GM12878 (cell line): ENCODE data around the gene RASAL1.

Experiments
- EP300 ChIP-seq, 2 experiments: fragments of 150-350 bp in 1 of 2; IDR thresholded peaks; 2 replicates each; pipeline ENCODE4 v1.6.1; 2011 to 2012; ENCODE audit warnings: low read depth in 2 of 2, low read length in 2 of 2, borderline replicate concordance in 1 of 2, improper control_type of control experiment in 1 of 2, inconsistent platforms in 1 of 2; ENCODE audit not compliant: control insufficient read depth in 1 of 2
- HDGF ChIP-seq: fragments of 450-650 bp; IDR thresholded peaks from 2 replicates; pipeline ENCODE4 v1.6.1; 2016; ENCODE audit warnings: antibody characterized with exemption
- POLR2A ChIP-seq: IDR thresholded peaks from 2 replicates; pipeline ENCODE4 v1.6.1; 2011; ENCODE audit warnings: low read depth, mild to moderate bottlenecking, low read length
- TF ChIP-seq, protein P1 (sequence below): IDR thresholded peaks from 2 replicates; pipeline ENCODE4 v1.6.1; 2011; ENCODE audit warnings: borderline replicate concordance, low read depth, mild to moderate bottlenecking, moderate library complexity, mixed read lengths, low read length; ENCODE audit not compliant: insufficient read depth; ENCODE audit errors: extremely low read length

DNA sequence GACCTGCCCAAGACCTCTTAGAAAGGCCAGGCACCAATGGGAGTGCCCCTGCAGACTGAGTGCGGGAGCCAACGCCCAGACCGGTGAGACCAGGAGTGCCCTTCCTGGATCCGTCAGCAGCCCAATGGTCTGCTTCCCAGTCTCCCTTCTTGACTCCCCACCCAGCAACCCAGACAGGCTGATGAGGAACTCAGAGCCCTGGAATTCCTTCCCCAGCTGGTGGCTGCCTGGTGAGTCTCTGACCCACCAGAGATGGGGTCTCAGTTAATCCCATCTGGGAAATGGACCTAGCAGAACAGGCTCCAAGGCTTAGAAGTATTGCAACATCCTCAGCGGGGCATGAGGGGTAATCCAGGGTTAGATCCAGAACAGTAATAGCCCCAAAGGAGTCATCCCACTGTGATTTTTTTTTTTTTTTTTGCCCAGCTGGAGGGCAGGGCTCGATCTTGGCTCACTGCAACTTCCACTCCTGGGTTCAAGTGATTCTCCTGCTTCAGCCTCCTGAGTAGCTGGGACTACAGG lies 1.5 kb upstream of the RASAL1 start:
- no peak for TF ChIP-seq EP300 (IDR thresholded peaks at IDR 0.05; ENCODE audit: borderline replicate concordance in 1 of 2, control insufficient read depth in 1 of 2, low read depth in 2 of 2, low read length in 2 of 2)
- no peak for TF ChIP-seq HDGF
- TF ChIP-seq POLR2A: no peak
- TF ChIP-seq, protein P1, sequence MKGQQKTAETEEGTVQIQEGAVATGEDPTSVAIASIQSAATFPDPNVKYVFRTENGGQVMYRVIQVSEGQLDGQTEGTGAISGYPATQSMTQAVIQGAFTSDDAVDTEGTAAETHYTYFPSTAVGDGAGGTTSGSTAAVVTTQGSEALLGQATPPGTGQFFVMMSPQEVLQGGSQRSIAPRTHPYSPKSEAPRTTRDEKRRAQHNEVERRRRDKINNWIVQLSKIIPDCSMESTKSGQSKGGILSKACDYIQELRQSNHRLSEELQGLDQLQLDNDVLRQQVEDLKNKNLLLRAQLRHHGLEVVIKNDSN: no peak
